HG02938 (cell line): ENCODE results near the gene ADCY1.

Experiments
- ATAC-seq: cut with Tn5 transposase; IDR thresholded peaks from one replicate; pipeline ENCODE4 v1.9.1; 2021; ENCODE audit warnings: mild to moderate bottlenecking, moderate library complexity; ENCODE audit not compliant: unreplicated experiment

The ADCY1 gene

GRCh38 chr7:45623157-45623556 lies 49.0 kb downstream of the ADCY1 start:
- ATAC-seq, result no peak

- no peak for ATAC-seq
These were observed 49.7 kb downstream of the ADCY1 start for GRCh38 chr7:45623740-45624391.

DNA sequence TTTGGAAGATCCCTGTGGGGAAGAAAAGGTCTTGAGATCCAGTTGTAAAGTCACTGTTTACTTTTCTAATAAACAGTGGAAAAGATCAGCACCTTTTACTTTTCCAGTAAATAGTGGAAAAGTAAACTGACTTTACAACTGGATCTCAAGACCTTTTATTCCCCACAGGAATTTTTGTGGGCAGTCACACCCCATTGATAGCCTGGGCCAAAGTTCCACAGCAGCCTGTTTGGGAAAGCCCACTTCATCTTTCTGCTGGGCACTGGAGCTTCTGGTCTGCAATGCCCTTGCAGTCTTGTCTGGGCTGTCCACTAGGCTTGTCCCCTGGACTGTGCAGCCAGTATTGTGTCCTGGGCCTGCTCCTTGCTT lies 50.2 kb downstream of the ADCY1 start:
- no peak for ATAC-seq

DNA sequence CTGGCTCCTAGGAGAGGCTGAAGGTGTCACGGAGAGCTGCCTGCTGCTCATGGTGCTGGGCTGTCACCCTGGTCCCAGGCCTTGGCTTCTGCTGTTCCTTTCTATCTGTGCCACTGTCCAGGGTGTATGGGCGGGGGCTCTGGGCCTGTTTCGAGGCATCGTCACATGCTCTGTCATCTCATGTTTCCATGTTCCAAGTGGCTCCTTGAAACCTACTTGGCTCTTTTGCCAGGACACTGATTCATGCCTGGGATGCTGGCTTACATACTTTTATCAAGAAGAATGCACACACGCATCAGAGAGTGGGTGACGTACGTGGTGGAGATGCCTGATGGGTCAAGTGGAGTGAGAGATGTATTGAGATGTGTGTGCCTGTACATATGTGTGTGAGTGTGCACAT lies 50.9 kb downstream of the ADCY1 start:
- no peak for ATAC-seq

DNA sequence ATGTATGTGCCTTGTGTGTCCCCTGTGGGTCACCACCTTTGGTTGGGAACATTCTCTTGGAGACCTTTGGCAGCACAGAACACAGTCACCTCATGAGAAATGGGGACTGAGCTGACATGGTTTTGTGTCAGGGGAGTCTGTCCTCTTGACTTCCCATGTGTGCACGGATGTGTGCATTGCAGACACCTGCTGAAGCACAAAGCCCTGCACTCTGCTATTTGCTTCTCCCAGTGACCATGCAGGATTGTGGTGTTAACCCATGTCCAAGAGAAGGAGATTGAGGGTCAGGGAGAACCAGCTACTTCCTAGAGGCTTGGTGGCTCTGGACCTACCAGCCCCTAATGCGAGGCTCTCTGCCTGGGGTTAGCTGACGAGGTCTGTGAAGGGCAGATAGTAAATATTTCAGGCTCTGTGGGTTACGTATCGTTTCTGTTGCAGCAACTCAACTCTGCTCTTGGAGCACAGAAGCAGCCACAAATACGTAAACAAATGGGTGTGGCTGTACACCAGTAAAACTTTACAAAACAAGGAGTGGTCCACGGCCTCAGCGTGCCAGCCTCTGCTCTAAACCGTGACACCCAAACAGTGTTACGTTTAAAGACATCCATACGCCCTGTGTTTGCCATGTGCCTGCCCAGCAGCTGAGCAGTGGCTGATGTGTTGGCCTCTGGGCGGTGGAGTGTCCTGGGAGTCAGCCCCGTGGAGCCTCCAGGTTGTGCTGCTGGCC lies 51.7 kb downstream of the ADCY1 start:
- no peak for ATAC-seq

DNA sequence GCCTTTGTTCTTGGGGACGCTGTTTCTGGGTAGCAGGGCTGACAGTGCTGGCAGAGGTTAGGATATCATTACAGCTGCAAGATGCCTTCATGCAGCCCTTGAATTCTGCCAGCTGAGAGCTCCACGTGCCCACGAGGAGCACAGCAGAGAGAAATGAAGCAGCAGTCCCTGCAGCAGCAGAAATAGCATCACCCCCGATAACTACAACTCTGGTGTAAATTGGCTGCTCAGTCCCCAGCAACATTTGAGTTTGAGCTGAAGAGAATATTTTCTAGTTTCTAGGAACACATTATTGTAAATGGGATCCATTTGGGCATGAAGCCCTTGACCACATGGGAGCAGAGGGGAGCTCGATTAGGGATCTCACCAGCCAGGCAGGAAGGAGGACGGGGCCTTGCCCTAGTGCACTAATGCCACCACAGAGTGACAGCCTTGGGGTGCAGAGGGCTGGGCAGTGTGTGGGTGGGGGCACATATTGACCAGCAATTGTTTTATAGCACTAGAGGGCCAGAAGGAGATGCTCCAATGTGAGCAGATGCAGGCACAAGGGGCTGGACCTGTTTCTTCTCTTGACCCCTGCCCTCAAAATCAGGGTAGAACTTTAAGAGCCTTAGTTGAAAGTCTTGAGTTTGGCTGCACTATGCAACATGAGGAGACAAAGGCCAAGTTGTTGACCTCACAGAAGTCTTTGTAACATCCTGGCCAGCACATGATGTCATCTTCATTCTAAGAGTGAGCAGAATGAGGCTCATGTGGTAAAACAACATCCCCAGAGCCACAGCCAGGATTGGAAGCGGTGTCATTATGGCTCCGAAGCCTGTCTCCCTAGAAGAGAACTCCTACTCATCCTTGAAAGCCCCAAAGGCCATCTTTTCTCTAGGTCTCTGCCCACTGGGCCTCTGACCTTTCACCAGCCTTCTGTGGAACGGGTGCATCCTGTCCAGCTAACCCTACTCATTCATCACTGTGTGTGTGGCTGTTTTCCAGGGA lies 52.6 kb downstream of the ADCY1 start:
- no peak for ATAC-seq

DNA sequence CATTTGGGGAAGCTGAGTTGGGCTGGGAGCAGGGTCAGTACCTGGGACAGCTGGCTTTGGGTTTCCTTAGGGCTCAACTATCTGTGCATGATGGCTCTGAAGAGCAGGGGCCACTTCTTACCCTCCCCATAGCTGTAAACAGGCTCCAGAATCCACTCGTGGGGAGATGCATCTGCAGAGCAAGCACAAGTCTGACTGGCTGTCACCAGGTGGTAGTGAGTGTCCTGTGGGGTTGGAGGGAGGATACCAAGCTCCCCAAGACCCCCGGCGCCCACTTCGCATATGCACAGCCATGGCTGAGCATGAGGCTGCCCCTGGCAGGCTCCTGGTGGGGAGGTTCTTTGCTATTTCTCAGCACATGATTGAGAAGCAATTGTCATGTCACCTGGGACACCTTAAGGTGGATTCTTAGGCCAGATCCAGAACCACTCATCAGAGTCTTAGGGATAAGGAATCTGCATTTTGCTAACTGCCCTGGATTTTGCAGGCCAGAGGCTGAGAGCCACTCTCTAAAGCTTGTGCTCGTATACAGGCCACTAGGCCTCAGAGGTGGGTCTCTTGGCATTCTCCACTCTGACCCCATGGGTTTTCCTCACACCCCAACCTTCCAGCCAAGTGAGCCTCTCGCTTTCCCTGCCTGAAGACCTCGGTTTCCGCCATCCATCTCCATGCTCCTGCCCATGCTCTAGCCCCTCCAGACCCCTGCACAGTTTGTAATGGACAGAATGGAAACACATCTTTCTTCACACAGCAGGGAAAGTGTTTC lies 53.7 kb downstream of the ADCY1 start:
- no peak for ATAC-seq

GRCh38 chr7:45631569-45631968 lies 57.4 kb downstream of the ADCY1 start:
- no peak for ATAC-seq

GRCh38 chr7:45636733-45637132 lies 62.6 kb downstream of the ADCY1 start:
- ATAC-seq, result no peak

DNA sequence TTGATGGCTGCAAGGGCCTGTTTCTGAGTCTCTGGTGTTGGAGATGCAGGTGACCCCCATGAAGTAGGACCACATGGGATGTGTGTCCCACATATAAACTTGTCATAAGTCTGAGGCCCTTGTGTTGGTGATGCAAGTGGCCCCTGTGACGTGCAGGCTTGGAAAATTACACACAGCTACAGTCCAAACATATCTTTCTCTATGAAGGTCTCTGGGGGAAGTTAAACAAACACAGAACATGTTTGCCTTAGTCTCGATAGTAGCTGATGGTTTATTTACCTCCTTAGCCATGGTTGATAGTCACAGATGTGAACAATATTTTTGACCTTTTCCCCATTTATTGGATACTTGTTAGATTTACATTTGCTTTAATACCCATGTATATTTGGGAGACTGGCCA lies 64.7 kb downstream of the ADCY1 start:
- ATAC-seq, result no peak

GRCh38 chr7:45642044-45642443 lies 67.9 kb downstream of the ADCY1 start:
- ATAC-seq, result no peak

- no peak for ATAC-seq
These were observed 69.5 kb downstream of the ADCY1 start for GRCh38 chr7:45643630-45644029.

DNA sequence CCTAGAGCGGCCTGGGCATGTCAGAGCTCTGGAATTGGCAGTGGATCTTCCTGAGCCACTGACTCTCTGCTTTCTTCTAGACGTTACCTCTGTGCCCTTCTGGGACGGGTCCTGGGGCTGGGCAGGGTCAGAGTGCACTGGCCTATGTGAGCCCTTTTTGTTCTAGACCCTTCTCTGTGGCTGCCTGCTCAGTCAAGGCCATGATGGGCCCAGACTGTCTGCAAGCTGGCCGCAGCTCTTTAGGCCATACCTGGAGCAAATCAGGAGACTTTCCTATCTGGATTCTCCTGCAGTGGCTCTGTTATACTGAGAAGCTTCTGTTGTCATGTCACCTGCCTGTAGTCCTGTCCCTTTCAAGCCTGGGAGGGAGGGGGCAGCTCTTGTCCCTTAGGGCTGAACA lies 70.1 kb downstream of the ADCY1 start:
- no peak for ATAC-seq

DNA sequence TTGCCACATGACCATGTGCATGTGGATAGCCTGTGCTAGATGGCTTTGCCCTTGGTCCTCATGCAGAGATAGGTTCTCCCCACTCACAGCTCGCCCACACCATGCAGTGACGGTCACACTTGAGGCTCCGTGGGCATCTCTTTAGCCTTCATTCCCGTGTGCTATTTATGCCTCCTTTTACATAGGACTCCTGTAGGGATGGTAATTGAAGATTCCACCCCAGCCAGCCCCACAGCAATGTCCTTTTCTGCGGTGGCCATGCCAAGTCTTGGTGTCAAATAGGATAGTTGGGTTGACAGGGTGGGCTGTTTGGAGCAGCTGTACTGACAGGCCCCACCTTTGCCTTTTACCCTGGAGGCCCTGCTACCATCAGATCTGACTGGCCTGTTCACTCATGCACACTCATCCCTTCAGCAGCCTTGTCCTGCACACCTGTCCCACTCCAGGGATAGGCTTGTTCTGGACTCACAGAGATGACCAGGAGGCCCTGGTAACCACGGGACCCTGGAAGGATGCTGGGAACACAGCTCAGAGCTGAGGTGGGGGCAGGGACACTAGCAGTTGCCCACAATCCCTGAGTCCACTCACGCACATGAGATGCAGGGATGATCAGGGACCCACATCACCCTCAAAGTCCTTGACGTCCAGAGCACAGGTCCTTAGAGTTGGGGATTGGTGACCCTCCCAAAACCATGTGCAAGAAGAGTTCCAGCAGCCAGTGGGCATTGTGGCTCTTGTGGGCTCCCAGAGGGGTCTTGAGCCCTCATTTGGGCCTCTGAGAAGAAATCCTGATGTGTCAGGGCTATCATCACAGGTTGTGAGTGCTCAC lies 71.2 kb downstream of the ADCY1 start:
- no peak for ATAC-seq

DNA sequence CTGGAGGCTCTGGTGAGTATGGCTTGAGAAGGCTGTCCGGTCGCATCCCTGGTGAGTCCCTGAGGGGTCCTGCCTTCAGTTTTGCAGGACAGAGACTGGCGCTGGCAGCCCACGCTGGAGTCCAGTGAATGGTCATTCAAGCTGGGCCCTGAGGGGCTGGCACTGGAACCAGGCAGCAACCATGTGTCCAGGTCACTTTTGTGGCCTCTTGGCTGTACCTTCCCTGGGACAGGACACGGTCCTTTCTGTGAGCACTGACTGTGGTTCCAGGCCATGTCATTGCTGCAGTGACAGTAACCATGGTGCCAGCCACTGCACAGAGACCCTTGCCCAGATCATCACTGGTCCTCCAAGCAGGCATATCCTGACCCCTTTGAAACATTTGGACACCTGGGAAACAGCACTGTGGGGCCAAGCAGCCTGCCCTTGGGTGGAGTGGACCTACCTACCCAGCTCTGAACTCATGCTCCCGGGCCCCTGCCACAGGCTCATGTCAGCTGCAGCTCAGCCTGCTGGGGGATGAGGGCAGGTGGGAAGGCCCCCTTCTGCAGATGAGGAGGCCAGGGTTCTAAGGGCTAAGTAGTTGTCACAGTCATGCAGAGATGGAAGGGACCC lies 72.1 kb downstream of the ADCY1 start:
- no peak for ATAC-seq

DNA sequence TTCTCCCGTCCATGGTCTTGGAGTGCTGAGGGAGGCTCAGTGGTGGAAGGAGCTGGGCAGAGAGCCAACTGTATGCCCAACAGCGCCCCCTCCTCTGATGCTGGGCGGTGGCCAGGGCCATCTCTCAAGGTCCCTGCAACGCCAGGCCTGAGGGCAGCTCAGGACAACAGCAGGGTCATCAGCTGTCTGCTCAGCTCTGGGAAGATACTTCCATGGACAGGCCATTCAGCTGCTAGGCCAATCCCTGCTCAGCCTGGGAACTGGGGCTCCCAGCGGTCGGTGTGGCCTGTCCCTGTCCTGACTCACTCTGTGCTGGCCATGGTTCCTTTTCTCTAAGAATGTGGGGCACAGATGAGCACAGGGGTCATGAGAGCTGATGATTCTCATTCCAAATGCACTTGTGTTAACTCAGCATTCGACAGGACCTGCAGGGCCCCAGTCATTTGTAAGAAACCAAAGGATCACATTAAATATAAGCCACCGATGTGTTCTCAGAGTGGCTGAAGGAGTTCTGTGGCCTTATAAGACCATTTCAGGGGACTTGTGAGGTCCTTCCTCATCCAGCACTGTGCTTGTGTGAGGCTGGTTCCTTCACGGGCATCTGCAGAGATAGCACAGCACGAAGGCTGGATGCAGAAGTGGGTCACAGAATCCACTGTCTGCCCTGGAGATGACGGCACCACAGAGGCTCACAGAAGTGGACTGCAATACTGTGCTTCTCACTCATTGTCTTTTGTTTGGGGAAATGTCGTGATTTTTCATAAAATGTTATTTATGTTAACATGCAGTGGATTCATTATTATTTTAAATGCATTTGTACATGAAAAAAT lies 73.0 kb downstream of the ADCY1 start:
- ATAC-seq, result no peak

- no peak for ATAC-seq
These were observed 74.0 kb downstream of the ADCY1 start for GRCh38 chr7:45647967-45648670.

- ATAC-seq, result no peak
These were observed 74.5 kb downstream of the ADCY1 start for GRCh38 chr7:45648671-45648995.
